WTC11 (cell line): ENCODE data around the gene NEK11. TPM values are rescaled to one million over a fixed set of nuclear protein-coding genes. Genes with fewer than 3 reads are reported as not detected.

Source experiments
- ATAC-seq: fragments of 200-7000 bp; cut with Tn5 transposase; 2 replicates; pipeline ENCODE4 v1.10.0; 2021; ENCODE audit warnings: mild to moderate bottlenecking, moderate library complexity
- CTCF ChIA-PET: fragments of 300-600 bp; sonication (Branson Sonifier 250); formaldehyde crosslinking; loops from one replicate; lab custom pipeline; 2021; ENCODE audit warnings: antibody characterized with exemption; lab: Charles Lee
- POLR2A ChIA-PET: fragments of 350-600 bp; sonication (Branson Sonifier 250); formaldehyde crosslinking; loops from one replicate; lab custom pipeline; 2021; ENCODE audit warnings: antibody characterized with exemption; lab: Charles Lee
- DNase-seq: peaks from one replicate; pipeline ENCODE4 v3.0.0; 2021; ENCODE audit warnings: low spot score
- H3K27ac Mint-ChIP-seq: 2 replicates; pipeline ENCODE4 v1.8.0; 2021; ENCODE audit warnings: mixed read lengths
- H3K27me3 Mint-ChIP-seq: 2 replicates; pipeline ENCODE4 v1.8.0; 2021; ENCODE audit warnings: low read depth, mild to moderate bottlenecking, moderate library complexity, mixed read lengths
- H3K36me3 Mint-ChIP-seq: 2 replicates; pipeline ENCODE4 v1.8.0; 2021; ENCODE audit warnings: mixed read lengths
- H3K4me1 Mint-ChIP-seq: 2 replicates; pipeline ENCODE4 v1.8.0; 2022; ENCODE audit warnings: mixed read lengths
- H3K4me3 Mint-ChIP-seq: 2 replicates; pipeline ENCODE4 v1.8.0; 2021; ENCODE audit warnings: mild to moderate bottlenecking, moderate library complexity, mixed read lengths
- H3K9me3 Mint-ChIP-seq: 2 replicates; pipeline ENCODE4 v1.8.0; 2021; ENCODE audit warnings: mixed read lengths
- CBFB ChIP-seq: sonication (generic); formaldehyde crosslinking; IDR thresholded peaks from 2 replicates; pipeline ENCODE4 v1.8.1; 2022; ENCODE audit warnings: mild to moderate bottlenecking, low read depth, missing genetic modification reagents
- CREM ChIP-seq: sonication (generic); formaldehyde crosslinking; IDR thresholded peaks from 2 replicates; pipeline ENCODE4 v1.8.1; 2022; ENCODE audit warnings: mild to moderate bottlenecking, missing genetic modification reagents, moderate library complexity
- FOXP1 ChIP-seq: sonication (generic); formaldehyde crosslinking; IDR thresholded peaks from 2 replicates; pipeline ENCODE4 v1.8.0; 2022; ENCODE audit warnings: missing genetic modification reagents, mild to moderate bottlenecking, moderate library complexity, borderline replicate concordance
- GTF2I ChIP-seq: fragments of 250-450 bp; sonication (Bioruptor Pico); conservative IDR thresholded peaks from 2 replicates; pipeline ENCODE4 v1.4.0; 2021; ENCODE audit warnings: mild to moderate bottlenecking
- IRF2 ChIP-seq: sonication (generic); formaldehyde crosslinking; IDR thresholded peaks from 2 replicates; pipeline ENCODE4 v1.8.0; 2022; ENCODE audit warnings: low read depth, missing genetic modification reagents, borderline replicate concordance
- NFE2L1 ChIP-seq: sonication (generic); formaldehyde crosslinking; IDR thresholded peaks from 2 replicates; pipeline ENCODE4 v1.8.1; 2023; ENCODE audit warnings: missing genetic modification reagents
- RORB ChIP-seq: fragments of 250-450 bp; sonication (Bioruptor Pico); IDR thresholded peaks from 2 replicates; pipeline ENCODE4 v1.9.0; 2021; ENCODE audit warnings: mild to moderate bottlenecking
- TCF7 ChIP-seq: sonication (generic); formaldehyde crosslinking; IDR thresholded peaks from 2 replicates; pipeline ENCODE4 v1.8.0; 2022; ENCODE audit warnings: mild to moderate bottlenecking, low read depth, missing genetic modification reagents, moderate library complexity
- total RNA-seq: library from RNA; stranded (reverse); gene quantifications from 3 replicates; pipeline ENCODE4 v1.2.3, GENCODE V29; 2021
- TF ChIP-seq, protein P1 (sequence below): sonication (generic); formaldehyde crosslinking; IDR thresholded peaks from 2 replicates; pipeline ENCODE4 v1.8.0; 2022; ENCODE audit warnings: missing genetic modification reagents
- TF ChIP-seq, protein P2 (sequence below): sonication (generic); formaldehyde crosslinking; IDR thresholded peaks from 2 replicates; pipeline ENCODE4 v1.8.1; 2022; ENCODE audit warnings: missing genetic modification reagents, borderline replicate concordance
- TF ChIP-seq, protein P3 (sequence below): sonication (generic); formaldehyde crosslinking; IDR thresholded peaks from 2 replicates; pipeline ENCODE4 v1.8.0; 2023; ENCODE audit warnings: missing genetic modification reagents, mild to moderate bottlenecking, borderline replicate concordance
- TF ChIP-seq, protein P4 (sequence below): sonication (generic); formaldehyde crosslinking; IDR thresholded peaks from 2 replicates; pipeline ENCODE4 v1.8.1; 2023; ENCODE audit warnings: mild to moderate bottlenecking, moderate library complexity, missing genetic modification reagents
- TF ChIP-seq, protein P5 (sequence below): sonication (generic); formaldehyde crosslinking; conservative IDR thresholded peaks from 2 replicates; pipeline ENCODE4 v1.8.1; 2022; ENCODE audit warnings: mild to moderate bottlenecking, missing genetic modification reagents
- TF ChIP-seq, protein P6 (sequence below): sonication (generic); formaldehyde crosslinking; IDR thresholded peaks from 2 replicates; pipeline ENCODE4 v1.8.1; 2023; ENCODE audit warnings: mild to moderate bottlenecking, missing genetic modification reagents, moderate library complexity
- TF ChIP-seq, protein P7 (sequence below): sonication (generic); formaldehyde crosslinking; IDR thresholded peaks from 2 replicates; pipeline ENCODE4 v1.8.0; 2022; ENCODE audit warnings: mild to moderate bottlenecking, missing genetic modification reagents
- TF ChIP-seq, protein P8 (sequence below): fragments of 250-450 bp; sonication (Bioruptor Pico); conservative IDR thresholded peaks from 2 replicates; pipeline ENCODE4 v1.9.0; 2021; ENCODE audit warnings: mild to moderate bottlenecking

Gene NEK11
- total RNA-seq, 1 experiment from 2014 or later = 1.6 TPM

DNA sequence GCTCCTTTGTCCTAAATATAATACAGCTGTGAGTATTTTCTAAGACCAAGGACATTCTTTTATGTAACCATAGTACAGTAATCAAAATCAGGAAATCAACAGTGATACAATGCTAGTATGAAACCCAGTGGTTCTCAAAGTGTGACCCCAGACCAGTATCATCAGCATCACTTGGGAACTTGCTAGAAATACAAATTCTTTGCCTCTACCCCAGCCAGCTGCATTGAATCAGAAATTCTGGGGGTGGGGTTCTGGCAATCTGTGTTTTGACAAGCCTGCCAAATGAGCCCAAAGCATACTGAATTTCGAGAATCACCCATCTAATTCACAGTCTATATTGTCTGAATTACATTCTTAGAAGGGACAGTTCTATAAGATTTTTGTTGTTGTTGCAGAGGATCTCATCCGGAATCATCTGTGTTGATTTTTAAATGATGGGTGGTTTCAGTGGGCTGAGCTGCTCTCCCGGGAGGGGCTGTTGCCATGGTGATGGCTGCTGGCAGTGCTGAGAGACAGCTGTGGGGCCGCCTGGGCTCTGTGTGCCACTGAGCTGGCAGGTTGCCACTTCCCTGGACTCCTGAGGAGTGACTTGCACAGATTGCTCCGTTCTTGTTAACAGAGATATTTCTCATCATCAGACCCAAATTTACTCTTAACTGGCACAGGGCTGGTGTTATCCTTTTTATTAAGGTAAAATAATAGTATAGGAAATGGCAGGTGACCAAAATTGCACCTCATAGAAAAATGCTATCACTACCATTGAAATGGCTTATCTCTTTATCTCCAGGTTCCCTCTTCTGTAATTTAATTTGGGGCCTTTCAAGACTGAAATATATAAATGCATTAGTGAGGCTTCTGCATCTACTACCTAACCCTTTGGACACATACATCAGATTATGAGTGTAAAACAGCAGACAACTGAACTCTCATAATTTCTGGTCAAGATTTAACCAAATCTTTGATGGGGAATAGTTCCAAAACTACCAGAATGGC lies 56.5 kb downstream of the NEK11 start:
- H3K27ac Mint-ChIP-seq = no peak overlapping the region
- H3K9me3 Mint-ChIP-seq = no peaks in the 10 kb centered on the region
- POLR2A ChIA-PET = no interaction called here
- DNase-seq (peak; percentile 41), ATAC-seq (peak; percentile 74)
- H3K4me1 Mint-ChIP-seq = peaks cover 10% of the 10 kb centered on the region
- H3K36me3 Mint-ChIP-seq = no peaks in the 10 kb centered on the region
- no peak overlapping the region for H3K4me3 Mint-ChIP-seq
- CTCF ChIA-PET = no interaction called here
- H3K27me3 Mint-ChIP-seq = no peaks in the 10 kb centered on the region
- TF ChIP-seq, protein P1, sequence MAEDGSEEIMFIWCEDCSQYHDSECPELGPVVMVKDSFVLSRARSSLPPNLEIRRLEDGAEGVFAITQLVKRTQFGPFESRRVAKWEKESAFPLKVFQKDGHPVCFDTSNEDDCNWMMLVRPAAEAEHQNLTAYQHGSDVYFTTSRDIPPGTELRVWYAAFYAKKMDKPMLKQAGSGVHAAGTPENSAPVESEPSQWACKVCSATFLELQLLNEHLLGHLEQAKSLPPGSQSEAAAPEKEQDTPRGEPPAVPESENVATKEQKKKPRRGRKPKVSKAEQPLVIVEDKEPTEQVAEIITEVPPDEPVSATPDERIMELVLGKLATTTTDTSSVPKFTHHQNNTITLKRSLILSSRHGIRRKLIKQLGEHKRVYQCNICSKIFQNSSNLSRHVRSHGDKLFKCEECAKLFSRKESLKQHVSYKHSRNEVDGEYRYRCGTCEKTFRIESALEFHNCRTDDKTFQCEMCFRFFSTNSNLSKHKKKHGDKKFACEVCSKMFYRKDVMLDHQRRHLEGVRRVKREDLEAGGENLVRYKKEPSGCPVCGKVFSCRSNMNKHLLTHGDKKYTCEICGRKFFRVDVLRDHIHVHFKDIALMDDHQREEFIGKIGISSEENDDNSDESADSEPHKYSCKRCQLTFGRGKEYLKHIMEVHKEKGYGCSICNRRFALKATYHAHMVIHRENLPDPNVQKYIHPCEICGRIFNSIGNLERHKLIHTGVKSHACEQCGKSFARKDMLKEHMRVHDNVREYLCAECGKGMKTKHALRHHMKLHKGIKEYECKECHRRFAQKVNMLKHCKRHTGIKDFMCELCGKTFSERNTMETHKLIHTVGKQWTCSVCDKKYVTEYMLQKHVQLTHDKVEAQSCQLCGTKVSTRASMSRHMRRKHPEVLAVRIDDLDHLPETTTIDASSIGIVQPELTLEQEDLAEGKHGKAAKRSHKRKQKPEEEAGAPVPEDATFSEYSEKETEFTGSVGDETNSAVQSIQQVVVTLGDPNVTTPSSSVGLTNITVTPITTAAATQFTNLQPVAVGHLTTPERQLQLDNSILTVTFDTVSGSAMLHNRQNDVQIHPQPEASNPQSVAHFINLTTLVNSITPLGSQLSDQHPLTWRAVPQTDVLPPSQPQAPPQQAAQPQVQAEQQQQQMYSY (CRISPR knock-in tag) = no peak
- TF ChIP-seq, protein P2, sequence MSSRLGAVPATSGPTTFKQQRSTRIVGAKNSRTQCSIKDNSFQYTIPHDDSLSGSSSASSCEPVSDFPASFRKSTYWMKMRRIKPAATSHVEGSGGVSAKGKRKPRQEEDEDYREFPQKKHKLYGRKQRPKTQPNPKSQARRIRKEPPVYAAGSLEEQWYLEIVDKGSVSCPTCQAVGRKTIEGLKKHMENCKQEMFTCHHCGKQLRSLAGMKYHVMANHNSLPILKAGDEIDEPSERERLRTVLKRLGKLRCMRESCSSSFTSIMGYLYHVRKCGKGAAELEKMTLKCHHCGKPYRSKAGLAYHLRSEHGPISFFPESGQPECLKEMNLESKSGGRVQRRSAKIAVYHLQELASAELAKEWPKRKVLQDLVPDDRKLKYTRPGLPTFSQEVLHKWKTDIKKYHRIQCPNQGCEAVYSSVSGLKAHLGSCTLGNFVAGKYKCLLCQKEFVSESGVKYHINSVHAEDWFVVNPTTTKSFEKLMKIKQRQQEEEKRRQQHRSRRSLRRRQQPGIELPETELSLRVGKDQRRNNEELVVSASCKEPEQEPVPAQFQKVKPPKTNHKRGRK (CRISPR knock-in tag) = no peak
- TF ChIP-seq IRF2 (CRISPR knock-in tag) = no peak
- TF ChIP-seq, protein P3, sequence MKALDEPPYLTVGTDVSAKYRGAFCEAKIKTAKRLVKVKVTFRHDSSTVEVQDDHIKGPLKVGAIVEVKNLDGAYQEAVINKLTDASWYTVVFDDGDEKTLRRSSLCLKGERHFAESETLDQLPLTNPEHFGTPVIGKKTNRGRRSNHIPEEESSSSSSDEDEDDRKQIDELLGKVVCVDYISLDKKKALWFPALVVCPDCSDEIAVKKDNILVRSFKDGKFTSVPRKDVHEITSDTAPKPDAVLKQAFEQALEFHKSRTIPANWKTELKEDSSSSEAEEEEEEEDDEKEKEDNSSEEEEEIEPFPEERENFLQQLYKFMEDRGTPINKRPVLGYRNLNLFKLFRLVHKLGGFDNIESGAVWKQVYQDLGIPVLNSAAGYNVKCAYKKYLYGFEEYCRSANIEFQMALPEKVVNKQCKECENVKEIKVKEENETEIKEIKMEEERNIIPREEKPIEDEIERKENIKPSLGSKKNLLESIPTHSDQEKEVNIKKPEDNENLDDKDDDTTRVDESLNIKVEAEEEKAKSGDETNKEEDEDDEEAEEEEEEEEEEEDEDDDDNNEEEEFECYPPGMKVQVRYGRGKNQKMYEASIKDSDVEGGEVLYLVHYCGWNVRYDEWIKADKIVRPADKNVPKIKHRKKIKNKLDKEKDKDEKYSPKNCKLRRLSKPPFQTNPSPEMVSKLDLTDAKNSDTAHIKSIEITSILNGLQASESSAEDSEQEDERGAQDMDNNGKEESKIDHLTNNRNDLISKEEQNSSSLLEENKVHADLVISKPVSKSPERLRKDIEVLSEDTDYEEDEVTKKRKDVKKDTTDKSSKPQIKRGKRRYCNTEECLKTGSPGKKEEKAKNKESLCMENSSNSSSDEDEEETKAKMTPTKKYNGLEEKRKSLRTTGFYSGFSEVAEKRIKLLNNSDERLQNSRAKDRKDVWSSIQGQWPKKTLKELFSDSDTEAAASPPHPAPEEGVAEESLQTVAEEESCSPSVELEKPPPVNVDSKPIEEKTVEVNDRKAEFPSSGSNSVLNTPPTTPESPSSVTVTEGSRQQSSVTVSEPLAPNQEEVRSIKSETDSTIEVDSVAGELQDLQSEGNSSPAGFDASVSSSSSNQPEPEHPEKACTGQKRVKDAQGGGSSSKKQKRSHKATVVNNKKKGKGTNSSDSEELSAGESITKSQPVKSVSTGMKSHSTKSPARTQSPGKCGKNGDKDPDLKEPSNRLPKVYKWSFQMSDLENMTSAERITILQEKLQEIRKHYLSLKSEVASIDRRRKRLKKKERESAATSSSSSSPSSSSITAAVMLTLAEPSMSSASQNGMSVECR = no peak
- TF ChIP-seq NFE2L1 (CRISPR knock-in tag) = no peak
- TF ChIP-seq RORB (CRISPR knock-in tag) = no peak
- no peak for TF ChIP-seq GTF2I
- TF ChIP-seq, protein P4, sequence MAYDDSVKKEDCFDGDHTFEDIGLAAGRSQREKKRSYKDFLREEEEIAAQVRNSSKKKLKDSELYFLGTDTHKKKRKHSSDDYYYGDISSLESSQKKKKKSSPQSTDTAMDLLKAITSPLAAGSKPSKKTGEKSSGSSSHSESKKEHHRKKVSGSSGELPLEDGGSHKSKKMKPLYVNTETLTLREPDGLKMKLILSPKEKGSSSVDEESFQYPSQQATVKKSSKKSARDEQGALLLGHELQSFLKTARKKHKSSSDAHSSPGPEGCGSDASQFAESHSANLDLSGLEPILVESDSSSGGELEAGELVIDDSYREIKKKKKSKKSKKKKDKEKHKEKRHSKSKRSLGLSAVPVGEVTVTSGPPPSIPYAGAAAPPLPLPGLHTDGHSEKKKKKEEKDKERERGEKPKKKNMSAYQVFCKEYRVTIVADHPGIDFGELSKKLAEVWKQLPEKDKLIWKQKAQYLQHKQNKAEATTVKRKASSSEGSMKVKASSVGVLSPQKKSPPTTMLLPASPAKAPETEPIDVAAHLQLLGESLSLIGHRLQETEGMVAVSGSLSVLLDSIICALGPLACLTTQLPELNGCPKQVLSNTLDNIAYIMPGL (CRISPR knock-in tag) = no peak
- TF ChIP-seq, protein P5, sequence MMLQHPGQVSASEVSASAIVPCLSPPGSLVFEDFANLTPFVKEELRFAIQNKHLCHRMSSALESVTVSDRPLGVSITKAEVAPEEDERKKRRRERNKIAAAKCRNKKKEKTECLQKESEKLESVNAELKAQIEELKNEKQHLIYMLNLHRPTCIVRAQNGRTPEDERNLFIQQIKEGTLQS = no peak
- TF ChIP-seq, all 79 proteins: peak for 0

DNA sequence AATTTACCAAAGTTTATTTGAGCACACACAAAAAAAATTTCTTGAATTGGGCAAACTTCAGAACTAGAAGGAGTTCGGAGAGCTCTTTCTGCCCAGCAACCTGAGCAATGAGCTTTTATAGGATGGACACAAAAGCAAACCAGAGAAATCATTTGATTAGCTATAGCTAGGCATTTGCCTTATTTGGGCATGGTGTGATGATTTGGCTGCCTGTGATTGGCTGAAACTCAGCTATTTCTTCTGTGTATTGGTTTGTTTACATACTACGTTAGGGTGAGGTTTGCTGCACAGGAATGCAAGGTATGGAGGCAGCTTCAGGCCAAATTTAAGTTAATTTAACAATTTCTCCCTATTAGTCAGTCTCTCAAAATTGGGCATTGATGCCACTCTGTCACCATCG lies 65.1 kb downstream of the NEK11 start:
- peaks cover 7% of the 10 kb centered on the region for H3K4me1 Mint-ChIP-seq
- DNase-seq (no peak), ATAC-seq (peak; percentile 89)
- no peaks in the 10 kb centered on the region for H3K9me3 Mint-ChIP-seq
- ChIA-PET POLR2A (no interaction called here), CTCF (no interaction called here)
- no peak overlapping the region for H3K4me3 Mint-ChIP-seq
- no peaks in the 10 kb centered on the region for H3K36me3 Mint-ChIP-seq
- no peaks in the 10 kb centered on the region for H3K27me3 Mint-ChIP-seq
- peak overlapping the region; percentile 73 for H3K27ac Mint-ChIP-seq
- TF ChIP-seq, protein P5 = no peak
- no peak for TF ChIP-seq TCF7 (CRISPR knock-in tag)
- TF ChIP-seq, protein P6, sequence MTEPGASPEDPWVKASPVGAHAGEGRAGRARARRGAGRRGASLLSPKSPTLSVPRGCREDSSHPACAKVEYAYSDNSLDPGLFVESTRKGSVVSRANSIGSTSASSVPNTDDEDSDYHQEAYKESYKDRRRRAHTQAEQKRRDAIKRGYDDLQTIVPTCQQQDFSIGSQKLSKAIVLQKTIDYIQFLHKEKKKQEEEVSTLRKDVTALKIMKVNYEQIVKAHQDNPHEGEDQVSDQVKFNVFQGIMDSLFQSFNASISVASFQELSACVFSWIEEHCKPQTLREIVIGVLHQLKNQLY (CRISPR knock-in tag) = no peak
- TF ChIP-seq, protein P7, sequence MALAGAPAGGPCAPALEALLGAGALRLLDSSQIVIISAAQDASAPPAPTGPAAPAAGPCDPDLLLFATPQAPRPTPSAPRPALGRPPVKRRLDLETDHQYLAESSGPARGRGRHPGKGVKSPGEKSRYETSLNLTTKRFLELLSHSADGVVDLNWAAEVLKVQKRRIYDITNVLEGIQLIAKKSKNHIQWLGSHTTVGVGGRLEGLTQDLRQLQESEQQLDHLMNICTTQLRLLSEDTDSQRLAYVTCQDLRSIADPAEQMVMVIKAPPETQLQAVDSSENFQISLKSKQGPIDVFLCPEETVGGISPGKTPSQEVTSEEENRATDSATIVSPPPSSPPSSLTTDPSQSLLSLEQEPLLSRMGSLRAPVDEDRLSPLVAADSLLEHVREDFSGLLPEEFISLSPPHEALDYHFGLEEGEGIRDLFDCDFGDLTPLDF = no peak
- TF ChIP-seq RORB (CRISPR knock-in tag) = no peak
- TF ChIP-seq, protein P8, sequence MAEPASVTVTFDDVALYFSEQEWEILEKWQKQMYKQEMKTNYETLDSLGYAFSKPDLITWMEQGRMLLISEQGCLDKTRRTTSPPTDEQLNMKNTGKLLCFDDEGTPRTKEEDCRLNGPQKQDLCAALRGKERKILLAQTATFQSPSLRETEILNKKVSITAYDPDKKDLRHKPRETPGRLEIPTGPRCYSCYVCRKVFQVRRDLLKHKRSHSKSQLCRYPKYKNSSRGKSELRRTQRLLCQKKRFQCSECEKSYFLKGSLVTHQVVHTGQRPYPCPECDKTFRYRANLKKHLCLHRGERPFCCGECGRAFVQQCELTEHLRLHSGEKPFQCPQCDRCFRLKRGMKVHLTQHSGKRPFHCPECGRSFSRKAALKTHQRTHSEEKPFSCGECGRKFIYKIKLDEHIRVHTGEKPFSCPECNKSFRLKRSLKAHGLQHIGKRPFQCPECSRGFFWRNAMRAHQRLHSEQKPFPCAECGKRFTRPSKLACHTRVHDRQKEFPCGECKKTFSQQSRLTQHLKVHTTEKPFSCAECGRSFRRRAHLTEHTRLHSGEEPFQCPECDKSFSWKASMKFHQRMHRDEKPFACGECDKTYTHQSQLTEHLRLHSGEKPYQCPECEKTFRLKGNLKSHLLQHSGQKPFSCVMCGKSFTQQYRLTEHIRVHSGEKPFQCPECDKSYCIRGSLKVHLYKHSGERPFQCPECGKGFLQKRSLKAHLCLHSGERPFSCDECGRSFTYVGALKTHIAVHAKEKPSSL = no peak
- no peak for TF ChIP-seq CREM (CRISPR knock-in tag)
- no peak for TF ChIP-seq FOXP1 (CRISPR knock-in tag)
- TF ChIP-seq CBFB (CRISPR knock-in tag) = no peak
